B cell (primary cell): ENCODE measurements around the gene AGL. TPM values are rescaled to one million over a fixed set of nuclear protein-coding genes. Genes with fewer than 3 reads are reported as not detected.

ENCODE experiments used
- ATAC-seq: fragments of 200-7000 bp; cut with Tn5 transposase; one replicate; pipeline ENCODE4 v1.10.0; 2021; ENCODE audit warnings: low read depth, mild to moderate bottlenecking, moderate number of reproducible peaks, moderate library complexity
- CTCF ChIA-PET: fragments of 350-600 bp; sonication (Branson Sonifier 250); formaldehyde crosslinking; loops from one replicate; lab custom pipeline; 2021; ENCODE audit warnings: antibody characterized with exemption, inconsistent platforms; lab: Charles Lee
- POLR2A ChIA-PET: fragments of 350-600 bp; sonication (Branson Sonifier 250); formaldehyde crosslinking; loops from one replicate; lab custom pipeline; 2021; ENCODE audit warnings: antibody characterized with exemption; lab: Charles Lee
- DNase-seq: peaks from one replicate; pipeline ENCODE4 v3.0.0; 2013
- H2AFZ ChIP-seq: 2 replicates; pipeline ENCODE4 v1.6.1; 2012; ENCODE audit warnings: mild to moderate bottlenecking, low read depth, low read length; ENCODE audit not compliant: insufficient read depth, poor library complexity, severe bottlenecking
- H3K27ac ChIP-seq, 2 donors: 1 replicate in 1 of 2; 2 replicates in 1 of 2; pipeline ENCODE4 v1.5.1; 2012 to 2013; ENCODE audit warnings: low read length in 2 of 2, mild to moderate bottlenecking in 2 of 2, moderate library complexity in 1 of 2
- H3K27me3 ChIP-seq, 4 experiments: fragments of 200-600 bp in 1 of 4; sonication (generic) in 1 of 4; replicated peaks in 1 of 4; 1 replicate in 2 of 4; 2 replicates in 2 of 4; pipeline versions ENCODE4 v1.6.1 to v1.7.0; 2013 to 2016; ENCODE audit warnings: low read length in 3 of 4, mild to moderate bottlenecking in 2 of 4, mixed read lengths in 1 of 4, moderate library complexity in 1 of 4; ENCODE audit not compliant: insufficient read depth in 4 of 4, control insufficient read depth in 3 of 4; ENCODE audit errors: control extremely low read depth in 1 of 4
- H3K36me3 ChIP-seq, 2 experiments: replicated peaks in 1 of 2; 1 replicate in 1 of 2; 2 replicates in 1 of 2; pipeline versions ENCODE4 v1.6.1 to v1.7.1; 2013; ENCODE audit warnings: low read length in 1 of 2; ENCODE audit not compliant: insufficient read depth in 2 of 2, control insufficient read depth in 1 of 2; ENCODE audit errors: control extremely low read depth in 1 of 2, extremely low read depth in 1 of 2
- H3K4me1 ChIP-seq, 2 donors: fragments of 200-600 bp in 1 of 2; sonication (generic) in 1 of 2; 1 replicate in 1 of 2; 2 replicates in 1 of 2; pipeline versions ENCODE4 v1.5.1 to v1.6.1; 2013 to 2017; ENCODE audit warnings: low read length in 2 of 2; ENCODE audit not compliant: control insufficient read depth in 2 of 2, insufficient read depth in 2 of 2
- H3K4me2 ChIP-seq: replicated peaks from 2 replicates; pipeline ENCODE3; 2012; ENCODE audit warnings: mild to moderate bottlenecking, low read depth, low read length; ENCODE audit not compliant: poor library complexity, severe bottlenecking
- H3K4me3 ChIP-seq, 5 experiments: fragments of 200-600 bp in 1 of 5; sonication (generic) in 1 of 5; 1 replicate in 3 of 5; 2 replicates in 2 of 5; pipeline versions ENCODE4 v1.5.1 to v1.7.0; 2011 to 2016; ENCODE audit warnings: low read length in 4 of 5, mild to moderate bottlenecking in 4 of 5, low read depth in 2 of 5, control low read depth in 1 of 5, moderate library complexity in 1 of 5; ENCODE audit not compliant: insufficient read depth in 1 of 5; ENCODE audit errors: control extremely low read depth in 1 of 5, extremely low read depth in 1 of 5
- H3K79me2 ChIP-seq: fragments of 200-600 bp; sonication (generic); one replicate; pipeline ENCODE4 v1.6.0; 2016; ENCODE audit warnings: low read length; ENCODE audit not compliant: control insufficient read depth, insufficient read depth
- H3K9ac ChIP-seq: fragments of 200-600 bp; sonication (generic); 2 replicates; pipeline ENCODE4 v1.6.1; 2017; ENCODE audit warnings: mild to moderate bottlenecking, low read length, moderate library complexity
- H3K9me3 ChIP-seq, 3 donors: one replicate each; pipeline versions ENCODE4 v1.6.1 to v1.7.1; 2013; ENCODE audit warnings: low read length in 2 of 3; ENCODE audit not compliant: control insufficient read depth in 2 of 3, insufficient read depth in 1 of 3; ENCODE audit errors: control extremely low read depth in 1 of 3
- H4K20me1 ChIP-seq: 2 replicates; pipeline ENCODE4 v1.6.0; 2012; ENCODE audit warnings: mild to moderate bottlenecking, low read length; ENCODE audit not compliant: insufficient read depth, control insufficient read depth, poor library complexity, severe bottlenecking
- H3K27ac Mint-ChIP-seq: one replicate; pipeline ENCODE4 v1.8.0; 2021; ENCODE audit warnings: mixed read lengths
- H3K27me3 Mint-ChIP-seq: one replicate; pipeline ENCODE4 v1.8.0; 2021; ENCODE audit warnings: mixed read lengths
- H3K4me1 Mint-ChIP-seq: one replicate; pipeline ENCODE4 v1.8.0; 2021; ENCODE audit warnings: mixed read lengths
- H3K4me3 Mint-ChIP-seq: one replicate; pipeline ENCODE4 v1.8.0; 2021; ENCODE audit warnings: mixed read lengths
- H3K9me3 Mint-ChIP-seq: one replicate; pipeline ENCODE4 v1.8.0; 2022; ENCODE audit warnings: mixed read lengths; ENCODE audit not compliant: insufficient read depth
- CTCF ChIP-seq: fragments of 200-600 bp; IDR thresholded peaks from one replicate; pipeline ENCODE4 v1.8.0; 2022; ENCODE audit warnings: antibody characterized with exemption, mild to moderate bottlenecking
- EZH2 ChIP-seq: IDR thresholded peaks from 2 replicates; pipeline ENCODE4 v1.6.1; 2012; ENCODE audit warnings: borderline replicate concordance, low read depth, mild to moderate bottlenecking, moderate library complexity, low read length; ENCODE audit not compliant: insufficient read depth, poor library complexity, severe bottlenecking
- WGBS: methylation state at CpG from one replicate; pipeline ENCODE4 v1.1.5; 2013; ENCODE audit warnings: missing lambda C conversion rate; ENCODE audit not compliant: insufficient coverage; 5-methylcytosine and 5-hydroxymethylcytosine counted together
- intact Hi-C: fragments of 100-400 bp; cut with micrococcal nuclease; formaldehyde crosslinking; loops from one replicate; pipeline ENCODE4 v1.10.0; 2022
- polyA plus RNA-seq: library from polyadenylated mRNA; depleted of rRNA; stranded (reverse); fragments of >200 nt; gene quantifications from 2 replicates; pipeline ENCODE4 v1.2.3, GENCODE V29; 2012
- total RNA-seq, 2 donors: library from RNA; stranded (reverse); fragments of 120-200 nt in 1 of 2; gene quantifications; 1 replicate in 1 of 2; 2 replicates in 1 of 2; pipeline versions ENCODE4 v1.2.3 to v1.2.4, GENCODE V29; 2013 to 2022

AGL gene
- total and polyA plus RNA-seq, 2 donors (not counting 1 experiment from before 2014, with no cell fraction given) = 3.2 to 18.7 TPM

DNA sequence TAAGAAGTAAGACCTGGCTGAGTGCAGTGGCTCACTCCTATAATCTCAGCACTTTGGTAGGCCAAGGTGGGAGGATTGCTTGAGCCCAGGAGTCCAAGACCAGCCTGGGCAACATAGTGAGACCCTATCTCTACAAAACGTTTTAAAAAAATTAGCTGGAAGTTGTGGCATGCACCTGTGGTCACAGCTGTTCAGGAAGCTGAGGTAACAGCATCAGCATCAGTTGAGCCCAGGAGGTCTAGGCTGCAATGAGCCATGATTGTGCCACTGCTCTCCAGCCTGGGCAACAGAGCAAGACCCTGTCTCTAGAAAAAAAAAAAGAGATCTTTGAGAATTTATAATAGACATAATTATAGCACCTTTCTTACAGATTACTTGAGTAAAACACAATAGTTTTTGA lies 36.0 kb downstream of the AGL start:
- H3K27ac Mint-ChIP-seq = no peak overlapping the region

DNA sequence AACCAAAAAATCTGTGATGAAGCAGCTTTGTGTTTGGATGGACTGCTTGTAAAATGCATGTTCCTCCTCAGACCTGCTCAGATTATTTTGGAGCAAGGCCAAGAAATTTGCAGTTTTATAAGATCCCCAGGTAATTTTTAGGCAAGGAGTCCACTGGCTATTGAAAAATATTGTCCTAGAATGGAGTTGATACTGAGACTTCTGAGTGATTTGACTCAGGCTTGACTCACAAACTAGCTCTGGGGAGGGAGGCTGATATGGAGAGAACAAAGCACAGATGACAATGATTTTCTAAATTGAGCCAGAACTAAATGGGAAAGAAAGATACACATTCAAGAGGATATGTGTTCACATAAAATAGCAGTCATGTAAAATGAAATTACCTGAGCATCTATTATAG lies 36.7 kb downstream of the AGL start:
- Histone ChIP-seq H3K4me1 (no peaks in the 10 kb centered on the region), H3K4me2 (no peak overlapping the region), H3K27ac (no peak overlapping the region), H3K79me2 (no peaks in the 10 kb centered on the region), H3K36me3 (peaks cover 13 to 53% of the 10 kb centered on the region in 2 experiments), H3K27me3 (no peaks in the 10 kb centered on the region), H3K9me3 (no peaks in the 10 kb centered on the region), H3K4me3 (no peak overlapping the region), H3K9ac (no peak overlapping the region), H2AFZ (no peak overlapping the region), H4K20me1 (no peaks in the 10 kb centered on the region)
- ATAC-seq (no peak), DNase-seq (no peak)
- H3K27me3 Mint-ChIP-seq = no peaks in the 10 kb centered on the region
- H3K9me3 Mint-ChIP-seq = no peaks in the 10 kb centered on the region
- POLR2A ChIA-PET = no interaction called here
- H3K4me1 Mint-ChIP-seq = no peaks in the 10 kb centered on the region
- H3K27ac Mint-ChIP-seq = no peak overlapping the region
- intact Hi-C loops = no loop called here
- TF ChIP-seq CTCF = no peak
- TF ChIP-seq EZH2 = no peak
- CTCF ChIA-PET = no interaction called here
- H3K4me3 Mint-ChIP-seq = no peak overlapping the region

More for the DNA sequence above, 36.0 kb downstream of the AGL start:
- Mint-ChIP-seq H3K27me3 (no peaks in the 10 kb centered on the region), H3K9me3 (no peaks in the 10 kb centered on the region), H3K4me1 (no peaks in the 10 kb centered on the region), H3K4me3 (no peak overlapping the region)
- Histone ChIP-seq H3K9ac (no peak overlapping the region), H4K20me1 (no peaks in the 10 kb centered on the region), H3K79me2 (no peaks in the 10 kb centered on the region), H3K4me1 (no peaks in the 10 kb centered on the region), H3K4me2 (no peak overlapping the region), H3K27ac (no peak overlapping the region), H3K27me3 (no peaks in the 10 kb centered on the region), H2AFZ (no peak overlapping the region), H3K4me3 (no peak overlapping the region), H3K9me3 (no peaks in the 10 kb centered on the region), H3K36me3 (peaks cover 12 to 54% of the 10 kb centered on the region in 2 experiments)
- ChIA-PET POLR2A (no interaction called here), CTCF (no interaction called here)
- ATAC-seq = no peak
- intact Hi-C loops = no loop called here
- 0% methylated on average over 1 of the region's 1 CpG for WGBS
- TF ChIP-seq EZH2 (no peak), CTCF (no peak)
- DNase-seq = no peak
